Fibroblast of mammary gland (primary cell): ENCODE data around the gene PHAF1.

Experiments
- DNase-seq: peaks from one replicate; pipeline ENCODE4 v3.0.0-alpha.2; 2010; ENCODE audit warnings: low read depth
- H3K4me3 ChIP-seq: 2 replicates; pipeline ENCODE4 v1.5.1; 2011; ENCODE audit warnings: low read depth, mild to moderate bottlenecking, low read length, moderate library complexity; ENCODE audit not compliant: control insufficient read depth
- CTCF ChIP-seq: conservative IDR thresholded peaks from 2 replicates; pipeline ENCODE4 v1.5.1; 2011; ENCODE audit warnings: low read depth, low read length, inconsistent platforms; ENCODE audit not compliant: control insufficient read depth, insufficient read depth

PHAF1 gene

DNA sequence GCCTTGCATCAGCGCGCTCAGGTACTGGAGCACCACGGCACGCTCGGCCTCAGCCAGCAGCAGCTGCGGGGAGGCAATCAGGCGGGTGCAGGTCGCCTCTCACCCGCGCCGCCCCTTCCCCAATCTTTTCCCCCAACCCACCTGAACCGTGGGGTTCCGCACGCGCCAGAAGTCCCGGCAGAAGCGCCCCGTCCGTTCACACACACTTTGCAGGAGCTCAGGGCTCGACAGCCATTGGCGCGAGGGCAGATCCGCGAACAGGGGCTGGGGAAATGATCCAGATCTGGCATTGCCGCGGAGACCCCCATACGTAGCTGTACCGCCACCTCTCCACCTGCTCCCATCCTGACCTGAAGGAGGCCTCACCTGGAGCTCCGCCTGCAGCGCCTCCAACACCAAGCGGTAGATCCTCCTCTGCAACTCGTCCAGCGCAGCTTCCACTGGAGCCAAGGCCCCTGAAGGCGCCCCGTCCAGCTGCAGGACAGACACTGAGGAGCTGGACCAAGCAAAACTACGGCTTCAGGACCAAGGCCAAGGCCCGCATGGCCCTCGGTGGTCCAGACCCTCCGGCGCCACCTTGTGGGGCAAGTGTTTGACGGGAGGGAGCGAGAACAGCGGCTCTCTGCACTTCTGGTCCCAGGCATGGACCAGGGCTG is 75.4 kb downstream of the PHAF1 start:
- no peak overlapping the region for H3K4me3 ChIP-seq
- peak; percentile 90 for DNase-seq
- peak; percentile 84 for TF ChIP-seq CTCF

DNA sequence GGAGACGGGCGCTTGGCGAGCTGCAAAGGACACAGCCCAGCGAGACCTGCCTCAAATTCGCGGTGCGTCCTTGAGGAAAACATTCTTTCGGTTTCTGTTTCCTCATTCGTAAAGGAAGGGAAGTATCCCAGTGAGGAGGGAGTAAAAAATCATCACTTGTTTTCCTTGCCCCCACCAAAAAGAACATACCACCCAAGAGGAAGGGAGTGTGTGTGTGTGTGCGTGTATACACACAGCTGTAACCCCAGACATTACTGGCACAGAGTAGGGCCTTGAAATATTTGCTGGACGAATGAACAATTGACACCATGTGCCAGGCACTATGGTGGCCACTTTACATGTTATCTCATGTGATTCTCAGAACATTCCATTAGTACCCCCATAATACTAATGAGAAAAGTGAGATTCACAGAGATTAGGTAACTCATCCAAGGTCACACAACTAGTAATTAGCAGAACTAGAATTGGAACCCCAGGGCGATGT is 76.0 kb downstream of the PHAF1 start:
- no peak overlapping the region for H3K4me3 ChIP-seq
- no peak for TF ChIP-seq CTCF
- DNase-seq: no peak

DNA sequence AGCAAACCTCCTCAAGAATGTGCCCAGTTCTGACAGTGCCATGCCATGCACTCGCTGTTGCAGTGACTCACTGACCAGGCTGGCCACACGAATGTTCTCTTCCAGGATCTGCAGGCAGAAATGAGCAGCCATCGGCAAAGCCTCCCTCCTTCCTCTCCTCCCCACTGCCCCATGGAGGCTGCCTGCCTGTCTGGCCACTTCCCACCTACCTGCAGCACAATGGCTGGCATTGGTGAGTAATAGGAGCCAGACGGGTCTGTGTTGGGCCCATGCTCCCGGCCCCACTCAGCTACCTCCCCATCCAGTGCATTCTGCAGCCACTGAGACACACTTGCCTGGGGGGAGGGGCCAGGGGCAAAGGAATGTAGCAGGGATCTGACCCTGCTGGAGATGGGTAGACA is 76.8 kb downstream of the PHAF1 start:
- H3K4me3 ChIP-seq: no peak overlapping the region
- no peak for DNase-seq
- no peak for TF ChIP-seq CTCF

- DNase-seq: no peak
- TF ChIP-seq CTCF: no peak
- H3K4me3 ChIP-seq: no peak overlapping the region
Measured at GRCh38 chr16:67187175-67187890, 77.6 kb downstream of the PHAF1 start.

DNA sequence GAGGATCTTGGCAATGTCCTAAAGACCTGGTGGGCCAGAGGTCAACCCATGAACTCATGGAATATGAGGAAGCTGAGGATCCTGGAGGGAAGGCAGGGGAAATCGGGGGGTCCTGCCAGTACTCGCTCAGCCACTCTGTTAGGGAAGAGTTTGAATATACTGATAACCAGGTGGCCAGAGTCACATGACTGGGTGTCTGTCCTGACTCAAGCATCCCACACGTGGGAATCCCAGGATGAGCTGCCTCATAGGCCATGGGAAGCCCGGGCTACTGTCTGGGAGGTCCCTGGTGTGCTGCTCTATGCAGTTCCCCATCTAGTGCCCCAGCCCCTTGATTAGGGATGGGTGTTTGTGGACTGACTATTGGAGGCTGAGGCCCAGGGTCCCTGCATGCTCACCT is 78.6 kb downstream of the PHAF1 start:
- H3K4me3 ChIP-seq: no peak overlapping the region
- no peak for TF ChIP-seq CTCF
- no peak for DNase-seq

DNA sequence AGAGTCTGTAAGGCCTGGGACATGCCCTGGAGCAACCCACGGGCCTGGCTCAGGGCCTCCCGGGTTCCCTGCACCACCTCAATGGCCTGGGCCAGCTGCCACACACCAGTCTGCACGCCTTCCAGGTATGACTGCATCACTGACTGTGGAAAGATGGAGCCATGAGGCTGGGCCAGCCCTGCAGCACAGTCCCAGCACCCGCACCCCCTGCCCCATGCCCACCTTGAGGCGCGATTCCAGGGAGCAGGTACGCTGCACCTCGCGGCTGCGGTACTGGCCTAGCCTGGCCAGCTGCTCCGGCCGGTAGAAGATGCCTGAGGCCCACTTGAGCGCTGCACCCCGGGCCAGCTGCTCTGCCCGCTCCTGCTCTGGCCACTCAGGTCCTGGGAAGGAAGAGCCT is 79.1 kb downstream of the PHAF1 start:
- no peak for DNase-seq
- TF ChIP-seq CTCF: no peak
- H3K4me3 ChIP-seq: no peak overlapping the region
